NCI-H774 (cell line): Measurements from ENCODE around the gene THUMPD1.
"Not testable (repeated sequence)": the region's sequence is repeated elsewhere in the genome, so short reads cannot be mapped to it uniquely, and the experiment has no call there.

Experiments used
- DNase-seq: peaks from one replicate; lab custom pipeline; 2025; lab: John Stamatoyannopoulos, UW

THUMPD1 gene

DNA sequence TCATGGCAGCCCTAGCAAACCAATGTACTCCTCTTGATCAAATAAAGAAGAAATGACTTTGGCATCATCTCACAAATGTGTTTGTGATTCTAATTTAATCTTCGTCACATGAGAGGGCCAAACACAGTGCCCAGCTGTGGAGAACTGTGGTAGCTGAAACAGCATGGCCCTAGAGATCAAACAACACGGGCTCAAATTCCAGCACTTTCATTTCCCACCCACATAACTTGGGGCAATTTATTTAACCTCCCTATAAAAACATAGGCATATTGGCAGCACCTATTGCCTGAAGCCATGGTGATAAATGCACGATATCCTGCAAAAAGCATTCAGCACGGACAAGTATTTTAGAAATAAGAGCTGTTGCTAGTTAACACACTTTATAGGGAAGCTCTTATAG is 46.6 kb downstream of the THUMPD1 start:
- DNase-seq, result no peak

DNA sequence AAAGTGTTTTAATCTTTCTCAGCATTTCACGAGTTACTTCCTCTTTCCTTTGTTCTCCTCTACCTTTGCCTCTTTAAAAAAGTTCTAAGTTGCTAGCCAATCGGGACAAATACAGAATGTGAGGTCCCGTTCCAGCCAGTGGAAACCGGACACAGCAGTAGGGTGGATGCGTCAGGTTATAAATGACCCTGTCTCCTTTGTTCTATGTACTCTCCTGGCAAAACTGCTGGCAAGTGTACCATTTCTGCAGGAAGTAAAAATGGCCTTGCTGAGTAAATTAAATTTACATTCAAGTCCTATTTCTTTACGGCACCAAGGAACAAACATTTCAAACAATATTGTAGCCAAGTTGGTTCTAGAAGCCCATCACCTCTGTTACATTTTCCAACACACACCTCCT is 47.5 kb downstream of the THUMPD1 start:
- not testable (repeated sequence) for DNase-seq

DNA sequence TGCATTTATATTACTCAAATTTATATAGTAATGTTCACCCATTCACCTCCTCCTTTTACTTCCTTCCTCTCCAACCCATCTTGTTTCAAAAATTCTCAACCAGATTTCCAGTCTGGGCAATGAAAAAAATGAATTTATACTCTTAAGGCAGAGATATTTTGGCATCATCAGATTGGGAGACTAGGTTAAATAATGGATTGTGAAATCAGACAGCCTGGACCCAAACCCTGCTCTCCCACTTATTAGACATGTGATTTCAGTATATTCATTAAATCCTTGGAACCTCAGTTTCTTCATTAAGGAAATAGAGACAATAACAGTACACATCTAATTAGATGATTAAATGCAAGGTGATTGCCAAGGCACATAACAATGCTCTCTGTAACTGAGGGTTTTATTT is 52.0 kb downstream of the THUMPD1 start:
- no peak for DNase-seq

DNA sequence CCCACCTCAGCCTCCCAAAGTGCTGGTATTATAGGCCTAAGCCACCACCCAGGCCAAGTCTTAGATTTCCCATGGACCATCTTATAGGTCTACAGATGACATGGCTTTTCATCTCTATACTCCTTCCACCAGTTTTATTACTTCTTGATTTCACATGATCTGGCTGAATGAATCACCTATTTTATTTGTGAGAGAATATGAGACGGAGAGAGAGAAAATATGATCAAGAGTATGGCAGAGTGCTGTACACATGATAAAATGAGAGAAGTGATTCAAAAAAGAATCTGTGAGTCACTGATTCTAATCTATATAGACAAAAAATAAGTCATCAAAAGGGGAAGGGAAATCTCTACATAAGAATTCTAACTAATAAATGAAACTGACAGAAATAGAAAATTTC is 57.8 kb downstream of the THUMPD1 start:
- DNase-seq, result no peak
